Measurements from ENCODE around the gene KRTAP12-3.

GRCh38 chr21:44650265-44650972 is 7.3 kb upstream of the KRTAP12-3 start:
- no peak for TF ChIP-seq EZH2 (IDR thresholded peaks at IDR 0.05; ENCODE audit: low read length, missing control alignments)
- TF ChIP-seq, protein P1, sequence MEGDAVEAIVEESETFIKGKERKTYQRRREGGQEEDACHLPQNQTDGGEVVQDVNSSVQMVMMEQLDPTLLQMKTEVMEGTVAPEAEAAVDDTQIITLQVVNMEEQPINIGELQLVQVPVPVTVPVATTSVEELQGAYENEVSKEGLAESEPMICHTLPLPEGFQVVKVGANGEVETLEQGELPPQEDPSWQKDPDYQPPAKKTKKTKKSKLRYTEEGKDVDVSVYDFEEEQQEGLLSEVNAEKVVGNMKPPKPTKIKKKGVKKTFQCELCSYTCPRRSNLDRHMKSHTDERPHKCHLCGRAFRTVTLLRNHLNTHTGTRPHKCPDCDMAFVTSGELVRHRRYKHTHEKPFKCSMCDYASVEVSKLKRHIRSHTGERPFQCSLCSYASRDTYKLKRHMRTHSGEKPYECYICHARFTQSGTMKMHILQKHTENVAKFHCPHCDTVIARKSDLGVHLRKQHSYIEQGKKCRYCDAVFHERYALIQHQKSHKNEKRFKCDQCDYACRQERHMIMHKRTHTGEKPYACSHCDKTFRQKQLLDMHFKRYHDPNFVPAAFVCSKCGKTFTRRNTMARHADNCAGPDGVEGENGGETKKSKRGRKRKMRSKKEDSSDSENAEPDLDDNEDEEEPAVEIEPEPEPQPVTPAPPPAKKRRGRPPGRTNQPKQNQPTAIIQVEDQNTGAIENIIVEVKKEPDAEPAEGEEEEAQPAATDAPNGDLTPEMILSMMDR (conservative IDR thresholded peaks at IDR 0.05 in 1 of 2, IDR thresholded peaks at IDR 0.05 in 1 of 2; ENCODE audit: low read depth in 1 of 2, low read length in 2 of 2), result no peak
